GM19043 (cell line): ENCODE data around the gene SPOUT1.
"Not testable (repeated sequence)": the region's sequence is repeated elsewhere in the genome, so short reads cannot be mapped to it uniquely, and the experiment has no call there.

Experiments used
- ATAC-seq: cut with Tn5 transposase; IDR thresholded peaks from one replicate; pipeline ENCODE4 v1.9.1; 2021; ENCODE audit warnings: low read depth; ENCODE audit not compliant: unreplicated experiment

SPOUT1 gene

DNA sequence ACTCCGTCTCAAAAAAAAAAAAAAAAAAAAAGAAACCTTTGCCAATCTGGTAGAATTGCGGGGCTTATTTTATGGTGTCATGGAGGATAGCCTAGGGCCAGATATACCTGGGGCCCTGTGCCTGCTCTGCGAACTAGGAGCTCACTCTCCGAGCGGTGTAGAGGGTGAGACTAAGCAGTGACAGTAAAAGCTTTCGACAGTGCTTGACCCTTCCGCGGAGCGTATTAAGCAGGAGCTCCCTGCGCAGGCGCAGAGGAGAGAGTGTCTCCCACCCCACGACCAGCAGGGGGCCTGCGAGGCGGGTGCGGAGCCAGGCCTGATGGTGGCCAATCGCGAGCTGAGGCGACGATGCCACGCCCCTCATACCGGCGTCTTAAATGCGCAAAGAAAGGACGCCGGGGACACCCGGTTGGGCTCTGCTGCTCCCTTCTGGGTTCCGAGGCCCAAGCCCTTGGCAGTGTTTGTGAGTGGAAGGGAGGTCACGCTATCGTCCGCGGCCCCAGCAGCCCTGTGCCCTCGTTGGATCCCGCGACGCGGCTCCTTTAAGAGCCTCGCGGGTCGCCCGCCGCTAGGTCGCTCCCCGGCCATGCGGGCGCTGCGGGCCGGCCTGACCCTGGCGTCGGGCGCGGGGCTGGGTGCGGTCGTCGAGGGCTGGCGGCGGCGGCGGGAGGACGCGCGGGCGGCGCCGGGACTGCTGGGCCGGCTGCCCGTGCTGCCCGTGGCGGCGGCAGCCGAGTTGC is 11.3 kb downstream of the SPOUT1 start, which contains the start of gene ENDOG:
TSS of gene ENDOG (plus strand) at position 402 of the 740 bp plus-strand sequence. CDS start at position 587, 185 bp downstream.
- peak; percentile 91 for ATAC-seq

DNA sequence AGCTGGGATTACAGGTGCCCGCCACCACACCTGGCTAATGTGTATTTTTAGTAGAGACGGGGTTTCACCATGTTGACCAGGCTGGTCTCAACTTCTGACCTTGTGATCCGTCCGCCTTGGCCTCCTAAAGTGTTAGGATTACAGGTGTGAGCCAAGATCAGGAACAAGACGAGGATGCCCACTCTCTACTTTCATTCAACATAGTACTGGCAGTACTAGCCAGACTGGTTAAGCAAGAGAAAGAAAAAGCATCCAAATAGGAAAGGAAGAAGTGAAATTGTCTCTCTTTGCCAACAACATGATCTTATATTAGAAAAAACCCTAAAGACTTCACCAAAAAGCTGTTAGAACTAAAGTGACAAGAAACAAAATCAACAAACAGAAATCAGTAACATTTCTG is 18.7 kb downstream of the SPOUT1 start:
- no peak for ATAC-seq

DNA sequence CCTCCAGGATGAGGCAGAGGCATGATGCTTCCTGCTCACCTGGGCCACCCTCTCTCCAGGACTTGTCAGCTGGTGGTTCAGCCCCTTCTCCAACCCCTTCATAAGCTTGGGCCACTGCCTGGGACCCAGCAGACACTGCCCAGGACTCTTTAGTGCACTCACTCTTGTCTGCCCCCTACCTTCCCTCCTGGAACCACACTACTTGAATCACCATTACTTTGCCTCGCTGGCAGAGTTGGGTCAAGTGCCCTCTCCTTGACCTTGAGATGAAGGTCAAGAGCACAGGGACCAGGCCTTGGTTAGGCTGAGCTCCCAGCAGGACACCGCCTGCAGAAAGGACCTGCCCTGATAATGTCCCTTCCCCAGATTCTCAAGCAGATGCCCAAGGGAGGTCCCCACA is 19.8 kb downstream of the SPOUT1 start:
- ATAC-seq: no peak

DNA sequence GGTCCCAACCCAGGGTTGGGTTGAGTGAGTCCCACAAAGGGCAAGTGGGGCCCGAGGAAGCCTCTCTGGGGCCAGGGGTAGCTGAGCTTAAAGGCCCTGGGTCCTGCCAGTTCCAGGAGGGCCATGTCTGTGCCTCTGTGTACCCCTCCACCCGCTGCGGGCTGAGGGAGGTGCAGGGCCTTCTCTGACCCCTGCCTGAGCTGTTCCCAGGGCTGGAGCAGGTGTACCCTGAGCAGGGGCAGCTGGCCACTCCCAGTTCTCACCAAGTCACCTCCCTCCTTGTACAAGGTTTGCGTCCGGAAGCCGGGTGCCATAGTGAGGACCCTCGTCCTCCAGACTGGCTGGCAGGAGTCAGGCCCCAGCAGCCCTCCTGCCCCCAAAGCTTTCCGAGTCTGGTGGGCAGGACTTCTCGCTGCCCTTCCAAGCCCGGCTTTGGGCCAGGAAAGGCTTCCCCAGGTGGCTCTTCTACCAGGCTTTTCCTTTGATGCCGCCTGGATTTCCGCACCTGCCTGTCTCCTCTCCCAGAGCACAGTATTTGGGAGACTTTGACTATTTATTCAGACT is 20.5 kb downstream of the SPOUT1 start:
- ATAC-seq: no peak

DNA sequence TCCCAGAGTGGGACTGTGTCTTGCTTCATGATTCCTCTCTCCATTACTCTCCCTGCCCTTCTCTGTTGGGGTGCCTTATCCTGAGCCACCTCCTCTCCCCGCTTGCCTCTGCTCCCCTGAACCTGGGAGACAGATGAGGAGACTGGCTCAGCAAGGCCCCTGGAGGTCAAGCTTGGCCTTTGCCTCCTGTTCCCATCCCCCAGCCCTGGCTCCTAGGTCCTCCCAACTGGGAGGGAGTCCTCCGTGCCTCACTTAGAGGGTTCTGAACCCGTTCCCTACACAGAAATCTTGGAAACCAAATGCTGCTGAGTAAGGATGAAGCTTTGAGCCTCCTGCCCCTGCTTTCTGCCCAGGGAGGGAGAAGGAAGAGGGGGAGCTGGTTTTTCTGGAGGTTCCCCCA is 21.1 kb downstream of the SPOUT1 start:
- no peak for ATAC-seq

DNA sequence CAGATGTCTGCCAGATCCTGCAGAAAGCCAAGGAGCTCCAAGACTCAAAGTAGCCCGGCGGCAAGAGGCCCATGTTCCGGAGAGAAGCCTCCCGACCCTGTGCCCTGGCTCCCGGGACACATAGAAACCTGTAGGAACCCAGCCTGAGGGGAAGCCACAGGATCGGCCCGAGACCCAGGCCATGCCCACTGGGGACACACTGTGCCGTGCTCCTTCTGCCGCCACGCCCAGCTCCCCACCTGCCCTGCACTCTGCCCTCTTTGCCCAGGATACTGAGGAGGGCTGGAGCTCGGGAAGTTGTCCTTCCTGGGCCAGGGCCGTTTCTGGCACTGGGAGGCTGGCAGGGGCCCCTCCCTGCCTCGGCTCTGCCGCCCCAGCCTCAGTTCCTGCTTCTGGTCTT is 21.8 kb downstream of the SPOUT1 start:
- ATAC-seq: no peak

DNA sequence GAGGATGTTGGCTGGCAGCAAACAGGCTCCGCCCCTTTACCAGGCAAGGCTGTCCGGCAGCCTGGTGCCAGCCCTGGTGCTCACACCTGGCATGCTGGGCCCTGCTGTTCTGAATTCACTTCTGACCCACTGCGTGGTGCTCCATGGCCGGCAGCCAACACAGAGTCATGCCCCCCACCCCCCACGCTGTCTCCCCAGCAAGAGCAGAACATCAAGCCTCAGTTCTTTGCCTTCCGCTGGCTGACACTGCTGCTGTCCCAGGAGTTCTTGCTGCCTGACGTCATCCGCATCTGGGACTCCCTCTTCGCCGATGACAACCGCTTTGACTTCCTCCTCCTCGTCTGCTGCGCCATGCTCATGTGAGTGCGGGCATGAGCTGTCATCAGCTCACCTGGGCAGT is 23.9 kb downstream of the SPOUT1 start:
- no peak for ATAC-seq

DNA sequence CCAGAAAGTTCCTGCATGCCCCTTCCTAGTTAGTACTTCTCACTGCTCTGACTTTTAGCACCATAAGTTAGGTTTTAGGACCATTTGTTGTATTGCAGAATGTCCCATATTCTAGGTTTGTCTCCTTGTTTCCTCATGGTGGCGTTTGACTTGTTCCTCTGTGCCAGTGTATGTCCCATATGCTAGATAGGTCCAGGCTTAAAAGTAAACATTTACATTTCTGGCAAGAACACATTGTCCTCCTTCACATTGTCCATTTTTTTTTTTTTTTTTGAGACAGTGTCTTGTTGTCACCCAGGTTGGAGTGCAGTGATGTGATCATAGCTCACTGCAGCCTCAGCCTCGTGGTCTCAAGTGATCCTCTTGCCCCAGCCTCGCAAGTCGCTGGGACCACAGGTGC is 27.1 kb downstream of the SPOUT1 start:
- ATAC-seq: no peak

DNA sequence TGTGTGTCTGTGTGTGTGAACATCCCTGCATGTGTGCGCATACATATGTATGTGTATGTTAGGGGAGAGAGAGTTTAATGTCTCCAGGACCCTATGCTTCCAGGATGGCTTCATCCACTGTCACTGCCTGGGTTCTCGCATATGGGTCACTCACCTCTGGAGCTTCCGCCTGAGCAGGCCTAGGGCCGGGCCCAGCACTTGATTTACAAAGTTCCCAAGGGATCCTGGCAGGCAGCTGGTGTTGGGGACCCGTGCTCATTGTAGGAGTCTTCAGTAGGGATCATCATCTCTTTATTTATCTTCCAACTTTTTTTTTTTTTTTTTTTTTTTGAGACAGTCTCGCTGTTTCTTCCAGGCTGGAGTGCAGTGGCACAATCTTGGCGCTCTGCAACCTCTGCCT is 29.5 kb downstream of the SPOUT1 start:
- ATAC-seq: no peak

DNA sequence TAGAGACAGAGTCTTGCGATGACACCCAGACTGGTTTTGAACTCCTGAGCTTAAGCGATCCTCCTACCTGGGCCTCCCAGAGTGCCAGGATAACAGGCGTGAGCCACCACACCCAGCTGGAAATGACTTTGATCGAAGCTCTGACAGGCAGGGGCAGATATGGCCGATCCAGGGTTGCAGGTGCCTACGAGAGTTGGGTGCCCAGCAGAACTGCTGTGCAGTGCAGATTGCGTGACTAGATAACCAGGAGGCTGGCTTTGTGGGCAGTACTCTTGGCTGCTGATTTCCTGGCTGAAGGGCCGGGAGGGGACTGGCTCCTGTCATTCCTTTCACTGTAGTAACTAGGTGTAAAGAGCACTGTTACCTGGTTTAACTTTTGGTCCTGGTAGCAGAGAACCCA is 30.7 kb downstream of the SPOUT1 start:
- ATAC-seq: no peak

DNA sequence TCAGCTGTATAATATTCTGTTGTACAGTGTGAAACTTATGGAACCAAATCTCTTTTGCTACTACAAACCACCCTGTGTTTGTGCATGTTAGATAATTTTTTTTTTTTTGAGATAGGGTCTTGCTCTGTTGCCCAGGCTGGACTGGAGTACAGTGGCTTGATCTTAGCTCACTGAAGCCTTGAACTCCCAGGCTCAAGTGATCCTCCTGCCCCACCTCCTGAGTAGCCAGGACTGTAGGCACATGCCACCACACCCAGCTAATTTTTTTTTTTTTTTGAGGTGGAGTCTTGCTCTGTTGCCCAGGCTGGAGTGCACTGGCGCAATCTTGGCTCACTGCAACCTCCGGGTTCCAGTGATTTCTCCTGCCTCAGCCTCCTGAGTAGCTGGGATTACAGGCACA is 34.6 kb downstream of the SPOUT1 start:
- ATAC-seq: not testable (repeated sequence)

DNA sequence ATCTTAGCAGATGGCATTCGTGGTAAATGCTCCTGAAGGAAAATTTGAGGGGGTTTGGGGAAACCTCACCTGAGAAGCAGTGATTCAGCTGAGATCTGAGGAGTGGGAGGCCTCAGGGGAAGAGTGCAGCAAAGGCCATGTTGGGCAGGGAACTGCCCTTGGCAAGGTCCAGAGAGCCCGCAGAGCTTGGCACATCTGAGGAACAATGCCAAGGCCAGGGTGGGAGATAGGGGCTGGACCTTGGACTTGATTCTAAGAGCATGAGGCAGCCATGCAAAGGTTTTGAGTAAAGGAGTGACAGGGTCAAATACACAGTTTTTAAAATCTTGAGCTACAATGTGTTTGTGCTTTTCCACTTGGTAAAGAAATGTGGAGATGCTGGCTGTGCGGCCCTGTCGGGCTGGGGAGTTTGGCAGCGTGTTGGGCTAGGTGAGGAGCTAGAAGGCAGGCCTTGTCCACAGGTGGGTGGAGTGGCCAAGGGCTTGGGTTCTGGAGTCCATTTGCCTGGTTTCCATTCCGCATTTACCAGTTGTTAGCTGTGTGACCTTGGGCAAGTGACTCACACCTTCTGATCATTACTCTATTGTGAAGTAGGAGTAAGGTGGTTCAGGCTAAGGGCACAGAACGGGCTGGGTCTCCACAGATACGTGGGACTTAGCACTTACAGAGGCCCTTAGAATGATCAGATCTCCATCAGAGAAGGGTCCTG is 36.5 kb downstream of the SPOUT1 start:
- no peak for ATAC-seq

DNA sequence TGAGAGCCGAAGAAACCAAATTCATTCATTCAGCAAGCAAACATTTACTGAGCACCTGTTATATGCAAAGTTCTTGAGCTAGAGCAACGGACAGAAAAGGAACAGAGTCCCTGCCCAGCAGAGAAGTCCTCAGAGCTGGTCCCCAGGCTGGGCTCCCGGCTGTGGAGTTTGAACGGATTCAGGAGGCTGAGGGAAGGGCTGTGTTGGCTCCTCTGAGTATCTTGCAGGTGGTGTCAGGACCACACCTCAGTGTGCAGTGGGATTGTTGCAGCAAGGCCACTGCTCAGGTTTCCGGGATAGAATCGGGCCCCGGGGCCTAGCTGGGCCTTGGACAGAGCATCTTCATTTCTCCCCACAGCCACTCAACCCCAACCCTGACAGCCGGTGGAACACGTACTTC is 37.5 kb downstream of the SPOUT1 start:
- no peak for ATAC-seq

DNA sequence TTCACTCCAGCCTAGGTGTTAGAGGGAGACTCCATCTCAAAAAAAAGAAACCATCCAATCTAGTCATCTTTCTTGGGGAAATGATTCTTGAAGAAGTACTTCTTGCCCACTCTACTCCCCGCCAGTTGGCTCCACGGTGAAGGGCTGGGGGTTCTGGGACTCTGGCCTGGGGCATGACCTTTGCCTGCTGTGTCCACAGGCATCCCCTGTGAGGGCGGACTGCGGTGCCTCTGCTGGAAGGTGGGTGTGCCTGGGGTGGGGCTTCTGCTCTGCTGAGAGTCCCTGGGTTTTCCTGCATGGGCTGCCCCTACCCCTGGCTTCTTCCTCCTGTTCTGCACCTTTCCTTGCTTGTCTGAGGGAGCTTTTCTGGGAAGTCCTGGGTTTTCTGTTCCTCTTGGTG is 39.1 kb downstream of the SPOUT1 start:
- no peak for ATAC-seq

DNA sequence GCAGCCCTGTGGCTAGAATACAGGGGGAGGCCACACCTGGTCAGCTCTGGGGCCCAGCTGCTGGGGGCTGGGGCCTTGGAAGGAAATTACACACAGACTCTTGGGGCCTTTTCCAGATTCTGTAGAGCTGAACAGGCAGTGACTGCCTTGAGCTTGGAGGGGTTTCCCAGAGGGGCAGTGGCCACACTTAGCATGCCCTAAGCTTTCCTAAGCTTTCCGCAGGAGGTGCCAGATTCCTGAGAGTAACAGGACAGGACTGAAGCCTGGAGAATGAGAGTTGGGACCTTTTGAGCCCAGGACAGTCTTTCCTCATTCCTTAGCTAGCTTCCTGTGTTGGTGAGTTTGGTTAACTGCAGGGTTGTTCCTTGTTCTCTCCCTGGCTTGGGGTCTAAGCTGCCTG is 41.1 kb downstream of the SPOUT1 start:
- ATAC-seq: no peak

DNA sequence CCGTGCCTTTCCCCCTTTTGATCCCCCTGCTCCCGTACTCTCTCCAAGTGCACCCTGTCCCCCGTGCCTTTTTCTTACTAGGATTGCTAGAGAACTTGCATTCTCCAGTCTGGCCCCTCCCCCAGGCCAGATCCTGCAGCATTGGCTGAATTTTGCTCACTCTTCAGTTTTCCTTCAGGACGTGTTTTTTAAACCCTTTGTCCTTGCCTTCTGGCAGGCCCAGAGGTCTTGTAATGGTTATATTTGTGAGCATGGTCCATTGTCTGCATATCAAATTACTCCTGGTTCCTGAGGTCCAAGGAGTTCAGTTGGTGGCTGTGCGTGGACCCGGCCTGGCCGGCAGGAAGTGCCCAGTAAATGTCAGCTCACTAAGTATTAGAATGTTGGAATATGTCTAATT is 41.9 kb downstream of the SPOUT1 start:
- ATAC-seq: no peak

DNA sequence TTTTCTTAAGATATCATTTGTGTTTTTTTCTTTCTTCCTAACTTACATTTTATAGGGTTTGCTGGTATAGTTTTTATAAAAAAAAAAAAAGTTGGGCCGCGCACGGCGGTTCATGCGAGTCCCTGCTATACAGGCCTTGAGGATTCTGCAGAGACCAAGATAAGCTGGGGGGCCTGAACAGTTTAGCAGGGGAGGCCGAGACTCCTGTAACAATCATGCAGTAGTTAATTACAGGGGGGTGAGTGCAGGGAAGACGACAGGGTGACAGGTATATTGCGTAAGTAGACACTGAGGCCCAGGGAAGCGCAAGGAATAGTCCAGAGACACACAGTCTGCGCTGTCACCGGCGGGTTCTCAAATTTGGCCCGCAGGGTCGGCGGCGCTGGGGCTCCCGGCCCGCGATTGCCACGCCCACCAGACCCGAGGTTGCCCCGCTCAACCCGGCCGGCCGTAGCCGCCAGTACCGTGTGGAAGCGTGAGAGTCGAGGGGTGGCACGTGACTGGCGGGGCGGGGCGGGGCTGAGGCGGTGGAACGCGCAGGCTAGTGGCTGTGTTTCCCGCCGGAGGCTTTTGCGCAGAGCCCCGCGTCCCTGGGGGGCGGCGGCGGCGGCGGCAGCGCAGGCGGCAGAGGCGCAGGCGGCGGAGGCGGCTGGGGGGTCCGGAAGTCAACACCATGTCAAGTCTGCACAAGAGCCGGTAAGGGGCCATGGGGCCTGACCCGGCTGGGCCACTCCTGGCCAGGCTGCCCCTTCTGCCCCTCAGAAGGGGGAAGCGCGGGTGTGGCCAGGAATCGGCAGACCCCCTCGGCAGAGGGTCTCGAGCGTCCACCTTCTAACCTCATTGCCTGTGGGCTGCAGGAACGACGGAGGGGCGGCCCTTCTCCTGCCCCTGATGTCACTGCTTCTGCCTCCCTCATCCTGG is 42.7 kb downstream of the SPOUT1 start, which contains the start of gene TBC1D13:
TSS of gene TBC1D13 (plus strand) at position 573 of the 921 bp plus-strand sequence. CDS start at position 674, 101 bp downstream.
- peak; percentile 78 for ATAC-seq

DNA sequence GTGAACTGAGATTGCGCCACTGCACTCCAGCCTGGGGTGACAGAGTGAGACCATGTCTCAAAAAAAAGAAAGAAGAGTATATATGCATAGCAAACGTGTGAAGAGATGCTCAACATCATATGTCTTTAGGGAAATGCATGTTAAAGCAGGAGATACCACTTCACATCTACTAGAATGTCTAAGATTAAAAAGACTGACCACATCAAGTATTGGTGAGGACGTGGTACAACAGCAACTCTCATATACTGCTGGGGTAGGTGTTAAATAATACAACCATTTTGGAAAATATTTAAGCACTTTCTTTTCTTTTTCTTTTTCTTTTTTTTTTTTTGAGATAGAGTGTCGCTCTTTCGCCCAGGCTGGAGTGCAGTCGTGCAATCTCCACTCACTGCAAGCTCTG is 44.2 kb downstream of the SPOUT1 start:
- ATAC-seq: no peak

DNA sequence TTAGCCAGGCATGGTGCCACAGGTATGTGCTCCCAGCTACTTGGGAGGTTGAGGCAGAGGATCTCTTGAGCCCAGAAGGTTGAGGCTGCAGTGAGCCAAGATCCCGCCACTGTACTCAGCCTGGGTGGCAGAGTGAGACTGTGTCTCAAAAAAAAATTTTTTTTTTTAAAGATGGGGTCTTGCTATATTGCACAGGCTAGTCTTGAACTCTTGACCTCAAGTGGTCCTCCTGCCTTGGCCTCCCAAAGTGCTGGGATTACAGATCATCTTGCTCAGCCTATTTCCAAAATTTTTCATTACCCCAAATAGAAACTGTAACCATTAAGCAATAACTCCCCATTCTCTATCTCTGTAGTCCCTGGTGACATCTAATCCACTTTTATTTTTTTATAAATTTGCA is 46.9 kb downstream of the SPOUT1 start:
- no peak for ATAC-seq

DNA sequence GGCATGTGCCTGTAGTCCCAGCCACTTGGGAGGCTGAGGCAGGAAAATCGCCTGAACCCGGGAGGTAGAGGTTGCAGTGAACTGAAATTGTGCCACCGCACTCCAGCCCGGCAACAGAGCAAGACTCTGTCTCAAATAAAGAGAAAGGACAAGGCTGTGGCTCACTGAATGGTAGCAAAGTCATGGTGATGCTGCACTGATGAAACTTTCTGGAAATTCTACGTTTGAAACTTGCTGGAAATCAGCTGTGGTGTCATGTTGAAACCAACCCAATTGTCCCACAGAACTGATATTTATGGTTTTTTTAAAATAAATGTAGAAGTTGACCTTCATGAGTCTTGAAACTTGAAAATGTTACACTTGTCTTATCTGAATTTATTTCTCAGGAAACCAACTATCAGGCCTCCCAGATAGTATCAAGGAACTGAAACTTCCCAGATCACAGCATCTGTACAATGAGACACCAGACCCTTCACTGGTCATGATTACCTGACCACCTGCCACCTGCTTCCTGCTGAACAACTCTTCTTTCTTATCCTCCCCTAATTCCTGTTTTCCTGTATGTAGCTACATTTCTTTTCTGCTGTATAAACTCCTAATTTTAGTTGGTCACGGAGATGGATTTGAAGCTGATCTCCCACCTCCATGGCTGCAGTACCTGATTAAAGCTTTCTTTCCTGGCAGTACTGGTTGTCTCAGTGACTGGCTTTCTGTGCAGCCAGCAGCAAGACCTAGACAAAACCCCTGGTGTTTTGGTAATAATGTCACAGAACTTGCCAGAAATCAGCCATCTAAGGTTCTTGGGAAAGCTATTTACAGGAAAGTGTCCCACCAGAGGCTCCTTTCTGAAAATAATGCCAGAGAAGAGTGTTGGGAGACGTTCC is 48.2 kb downstream of the SPOUT1 start:
- no peak for ATAC-seq
